B cell (primary cell): ENCODE data around the gene DCUN1D3. TPM values are rescaled to one million over a fixed set of nuclear protein-coding genes. Genes with fewer than 3 reads are reported as not detected.
"Not testable (repeated sequence)": the region's sequence is repeated elsewhere in the genome, so short reads cannot be mapped to it uniquely, and the experiment has no call there.

Experiments
- ATAC-seq: fragments of 200-7000 bp; cut with Tn5 transposase; one replicate; pipeline ENCODE4 v1.10.0; 2021; ENCODE audit warnings: low read depth, mild to moderate bottlenecking, moderate number of reproducible peaks, moderate library complexity
- CTCF ChIA-PET: fragments of 350-600 bp; sonication (Branson Sonifier 250); formaldehyde crosslinking; loops from one replicate; lab custom pipeline; 2021; ENCODE audit warnings: antibody characterized with exemption, inconsistent platforms; lab: Charles Lee
- POLR2A ChIA-PET: fragments of 350-600 bp; sonication (Branson Sonifier 250); formaldehyde crosslinking; loops from one replicate; lab custom pipeline; 2021; ENCODE audit warnings: antibody characterized with exemption; lab: Charles Lee
- DNase-seq: peaks from one replicate; pipeline ENCODE4 v3.0.0; 2013
- H2AFZ ChIP-seq: 2 replicates; pipeline ENCODE4 v1.6.1; 2012; ENCODE audit warnings: mild to moderate bottlenecking, low read depth, low read length; ENCODE audit not compliant: insufficient read depth, poor library complexity, severe bottlenecking
- H3K27ac ChIP-seq, 2 donors: 1 replicate in 1 of 2; 2 replicates in 1 of 2; pipeline ENCODE4 v1.5.1; 2012 to 2013; ENCODE audit warnings: low read length in 2 of 2, mild to moderate bottlenecking in 2 of 2, moderate library complexity in 1 of 2
- H3K27me3 ChIP-seq, 4 experiments: fragments of 200-600 bp in 1 of 4; sonication (generic) in 1 of 4; replicated peaks in 1 of 4; 1 replicate in 2 of 4; 2 replicates in 2 of 4; pipeline versions ENCODE4 v1.6.1 to v1.7.0; 2013 to 2016; ENCODE audit warnings: low read length in 3 of 4, mild to moderate bottlenecking in 2 of 4, mixed read lengths in 1 of 4, moderate library complexity in 1 of 4; ENCODE audit not compliant: insufficient read depth in 4 of 4, control insufficient read depth in 3 of 4; ENCODE audit errors: control extremely low read depth in 1 of 4
- H3K36me3 ChIP-seq, 2 experiments: replicated peaks in 1 of 2; 1 replicate in 1 of 2; 2 replicates in 1 of 2; pipeline versions ENCODE4 v1.6.1 to v1.7.1; 2013; ENCODE audit warnings: low read length in 1 of 2; ENCODE audit not compliant: insufficient read depth in 2 of 2, control insufficient read depth in 1 of 2; ENCODE audit errors: control extremely low read depth in 1 of 2, extremely low read depth in 1 of 2
- H3K4me1 ChIP-seq, 2 donors: fragments of 200-600 bp in 1 of 2; sonication (generic) in 1 of 2; 1 replicate in 1 of 2; 2 replicates in 1 of 2; pipeline versions ENCODE4 v1.5.1 to v1.6.1; 2013 to 2017; ENCODE audit warnings: low read length in 2 of 2; ENCODE audit not compliant: control insufficient read depth in 2 of 2, insufficient read depth in 2 of 2
- H3K4me2 ChIP-seq: replicated peaks from 2 replicates; pipeline ENCODE3; 2012; ENCODE audit warnings: mild to moderate bottlenecking, low read depth, low read length; ENCODE audit not compliant: poor library complexity, severe bottlenecking
- H3K4me3 ChIP-seq, 5 experiments: fragments of 200-600 bp in 1 of 5; sonication (generic) in 1 of 5; 1 replicate in 3 of 5; 2 replicates in 2 of 5; pipeline versions ENCODE4 v1.5.1 to v1.7.0; 2011 to 2016; ENCODE audit warnings: low read length in 4 of 5, mild to moderate bottlenecking in 4 of 5, low read depth in 2 of 5, control low read depth in 1 of 5, moderate library complexity in 1 of 5; ENCODE audit not compliant: insufficient read depth in 1 of 5; ENCODE audit errors: control extremely low read depth in 1 of 5, extremely low read depth in 1 of 5
- H3K79me2 ChIP-seq: fragments of 200-600 bp; sonication (generic); one replicate; pipeline ENCODE4 v1.6.0; 2016; ENCODE audit warnings: low read length; ENCODE audit not compliant: control insufficient read depth, insufficient read depth
- H3K9ac ChIP-seq: fragments of 200-600 bp; sonication (generic); 2 replicates; pipeline ENCODE4 v1.6.1; 2017; ENCODE audit warnings: mild to moderate bottlenecking, low read length, moderate library complexity
- H3K9me3 ChIP-seq, 3 donors: one replicate each; pipeline versions ENCODE4 v1.6.1 to v1.7.1; 2013; ENCODE audit warnings: low read length in 2 of 3; ENCODE audit not compliant: control insufficient read depth in 2 of 3, insufficient read depth in 1 of 3; ENCODE audit errors: control extremely low read depth in 1 of 3
- H4K20me1 ChIP-seq: 2 replicates; pipeline ENCODE4 v1.6.0; 2012; ENCODE audit warnings: mild to moderate bottlenecking, low read length; ENCODE audit not compliant: insufficient read depth, control insufficient read depth, poor library complexity, severe bottlenecking
- H3K27ac Mint-ChIP-seq: one replicate; pipeline ENCODE4 v1.8.0; 2021; ENCODE audit warnings: mixed read lengths
- H3K27me3 Mint-ChIP-seq: one replicate; pipeline ENCODE4 v1.8.0; 2021; ENCODE audit warnings: mixed read lengths
- H3K4me1 Mint-ChIP-seq: one replicate; pipeline ENCODE4 v1.8.0; 2021; ENCODE audit warnings: mixed read lengths
- H3K4me3 Mint-ChIP-seq: one replicate; pipeline ENCODE4 v1.8.0; 2021; ENCODE audit warnings: mixed read lengths
- H3K9me3 Mint-ChIP-seq: one replicate; pipeline ENCODE4 v1.8.0; 2022; ENCODE audit warnings: mixed read lengths; ENCODE audit not compliant: insufficient read depth
- WGBS: methylation state at CpG from one replicate; pipeline ENCODE4 v1.1.5; 2013; ENCODE audit warnings: missing lambda C conversion rate; ENCODE audit not compliant: insufficient coverage; 5-methylcytosine and 5-hydroxymethylcytosine counted together
- intact Hi-C: fragments of 100-400 bp; cut with micrococcal nuclease; formaldehyde crosslinking; loops from one replicate; pipeline ENCODE4 v1.10.0; 2022
- polyA plus RNA-seq: library from polyadenylated mRNA; depleted of rRNA; stranded (reverse); fragments of >200 nt; gene quantifications from 2 replicates; pipeline ENCODE4 v1.2.3, GENCODE V29; 2012
- small RNA-seq: library from RNA; depleted of rRNA; stranded (forward); fragments of <200 nt; gene quantifications from one replicate; pipeline ENCODE3, GENCODE V24; 2012; ENCODE audit warnings: low replicate concordance, low read depth; ENCODE audit not compliant: insufficient read length
- total RNA-seq, 2 donors: library from RNA; stranded (reverse); fragments of 120-200 nt in 1 of 2; gene quantifications; 1 replicate in 1 of 2; 2 replicates in 1 of 2; pipeline versions ENCODE4 v1.2.3 to v1.2.4, GENCODE V29; 2013 to 2022

DCUN1D3 gene
- total and polyA plus RNA-seq, 2 donors (not counting 1 experiment from before 2014, with no cell fraction given), result 2.0 to 5.0 TPM

DNA sequence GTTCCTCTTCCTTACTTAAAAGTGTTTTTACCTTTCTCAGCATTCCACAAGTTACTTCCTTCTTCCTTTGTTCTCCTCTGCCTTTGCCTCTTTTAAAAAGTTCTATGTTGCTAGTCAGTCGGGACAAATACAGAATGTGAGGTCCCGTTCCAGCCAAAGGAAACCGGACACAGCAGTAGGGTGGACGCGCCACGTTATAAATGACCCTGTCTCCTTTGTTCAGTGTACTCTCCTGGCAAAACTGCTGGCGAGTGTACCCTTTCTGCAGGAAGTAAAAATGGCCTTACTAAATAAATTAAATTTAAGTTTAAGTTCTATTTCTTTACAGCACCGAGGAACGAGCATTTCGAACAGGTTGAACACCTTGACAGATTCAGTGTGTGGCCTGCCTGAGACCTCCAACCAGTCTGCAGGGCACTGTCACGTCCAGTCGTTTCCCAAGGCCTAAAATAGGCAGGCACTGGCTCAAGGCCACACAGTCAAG lies 94.4 kb downstream of the DCUN1D3 start:
- not testable (repeated sequence) for H3K27me3 Mint-ChIP-seq, H3K9me3 ChIP-seq, H3K36me3 ChIP-seq, H3K9me3 Mint-ChIP-seq, H4K20me1 ChIP-seq, H3K27me3 ChIP-seq, H3K79me2 ChIP-seq, ATAC-seq
- Histone ChIP-seq H3K4me2 (peak overlapping the region; percentile 81), H2AFZ (peak overlapping the region; percentile 92), H3K9ac (peak overlapping the region; percentile 70), H3K27ac (peak overlapping the region; percentile 47 to 61), H3K4me3 (peak overlapping the region; percentile 78 to 85 (median 85)), H3K4me1 (peaks cover 5 to 19% of the 10 kb centered on the region in 2 donors)
- ChIA-PET CTCF (interaction anchor here (1.2 to 1.6 kb wide), 2 partner anchors 11 kb away, joined by 3 read pairs; no protein-coding TSS in a partner anchor), POLR2A (interaction anchor here (0.6 kb wide), 1 partner anchor 32 kb away, joined by 3 read pairs; no protein-coding TSS in a partner anchor)
- H3K27ac Mint-ChIP-seq, result peak overlapping the region; percentile 75
- H3K4me3 Mint-ChIP-seq, result peak overlapping the region; percentile 91
- intact Hi-C loops, result loop anchor here (1.0 to 5.0 kb wide), 2 partner anchors 43 to 64 kb away; partner anchors contain the start of genes ACSM3 and THUMPD1
- peaks cover 15% of the 10 kb centered on the region for H3K4me1 Mint-ChIP-seq
- DNase-seq, result peak; percentile 10
- 24% methylated on average over 10 of the region's 12 CpGs for WGBS

Small RNAs within 50 kb of the gene (small RNA-seq; reads per million reads assigned to genes)
- not detected for gene RF00618

Other genes starting within 250 kb of the DCUN1D3 start
- gene ACSM1, start 202.7 kb downstream of the DCUN1D3 start, total RNA-seq, result 0.99 and 2.1 TPM in 2 replicates
- 0.72 and 0.89 TPM in 2 replicates for gene ACSM1, start 202.7 kb downstream of the DCUN1D3 start, polyA plus RNA-seq
- 52.5 and 54.3 TPM in 2 replicates for gene THUMPD1, start 158.5 kb downstream of the DCUN1D3 start, total RNA-seq
- gene THUMPD1, start 158.5 kb downstream of the DCUN1D3 start, polyA plus RNA-seq, result 72.6 and 87.1 TPM in 2 replicates
- 76.3 and 84.2 TPM in 2 replicates for gene ACSM3, start 136.3 kb downstream of the DCUN1D3 start, total RNA-seq
- 3.6 and 6.3 TPM in 2 replicates for gene ACSM3, start 136.3 kb downstream of the DCUN1D3 start, polyA plus RNA-seq
- gene ERI2, start 93.9 kb downstream of the DCUN1D3 start, total RNA-seq, result 3.9 and 4.9 TPM in 2 replicates
- gene ERI2, start 93.9 kb downstream of the DCUN1D3 start, polyA plus RNA-seq, result 1.2 and 1.6 TPM in 2 replicates
- gene REXO5, start 93.8 kb downstream of the DCUN1D3 start, total RNA-seq, result 0.97 and 1.3 TPM in 2 replicates
- 0.10 and 0.42 TPM in 2 replicates for gene REXO5, start 93.8 kb downstream of the DCUN1D3 start, polyA plus RNA-seq
- 19.0 and 21.8 TPM in 2 replicates for gene LYRM1, start 413 bp upstream of the DCUN1D3 start, total RNA-seq
- gene LYRM1, start 413 bp upstream of the DCUN1D3 start, polyA plus RNA-seq, result 16.6 and 20.0 TPM in 2 replicates